ENCODE data around the gene C1orf56.

- TF ChIP-seq EZH2 (IDR thresholded peaks at IDR 0.05; ENCODE audit: insufficient read depth, poor library complexity, severe bottlenecking) (no peak), EZH2phosphoT487 (IDR thresholded peaks at IDR 0.05; ENCODE audit: insufficient read depth, low read depth) (no peak)
Measured at GRCh38 chr1:151009206-151009587, 38.4 kb upstream of the C1orf56 start.

Measured in GM23248 (cell line).